GM21390 (cell line): ENCODE measurements around the gene ADD1.
"Not testable (repeated sequence)": the region's sequence is repeated elsewhere in the genome, so short reads cannot be mapped to it uniquely, and the experiment has no call there.

Experiments
- ATAC-seq: cut with Tn5 transposase; IDR thresholded peaks from one replicate; pipeline ENCODE4 v1.9.1; 2021; ENCODE audit not compliant: unreplicated experiment

Gene ADD1

DNA sequence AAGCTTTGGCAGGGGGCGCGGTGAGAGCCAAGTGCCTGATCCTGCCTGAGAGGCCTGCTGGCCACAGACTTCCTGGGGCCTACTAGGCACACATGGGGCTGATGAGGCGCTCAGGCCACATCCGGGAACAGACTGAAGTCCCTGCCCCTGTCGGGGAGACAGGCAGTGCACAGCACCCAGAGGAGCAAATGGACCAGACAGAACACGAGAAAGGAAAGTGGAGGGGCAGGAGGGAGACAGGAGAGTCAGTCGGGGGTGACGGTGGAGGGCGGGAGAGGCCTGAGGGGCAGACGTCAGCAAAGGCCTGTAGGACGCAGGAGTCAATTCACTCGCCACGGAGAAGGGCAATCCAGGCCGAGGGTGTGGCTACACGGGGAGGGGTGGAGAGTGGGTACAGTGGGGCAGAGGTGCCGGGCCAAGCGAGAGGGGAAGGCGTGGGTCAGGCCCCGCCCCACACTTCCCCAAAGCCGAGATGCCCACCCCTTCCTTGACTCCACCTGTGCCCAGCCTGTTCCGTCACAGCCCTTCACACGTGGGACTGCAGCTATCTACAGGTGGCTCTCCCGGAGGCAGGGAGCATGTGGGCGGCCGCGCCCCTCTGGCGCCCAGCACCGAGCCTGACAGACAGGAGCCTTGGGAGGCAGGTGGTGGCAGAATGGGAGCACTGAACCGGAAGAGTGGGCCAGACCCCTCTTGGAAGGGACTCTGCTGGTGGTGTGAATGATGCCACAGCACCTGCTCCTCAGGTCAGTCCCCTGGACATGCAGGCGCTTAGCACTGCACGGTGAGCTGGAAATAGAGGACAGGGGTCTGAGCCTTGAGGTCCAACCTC, 99.1 kb downstream of the ADD1 start:
- no peak for ATAC-seq

DNA sequence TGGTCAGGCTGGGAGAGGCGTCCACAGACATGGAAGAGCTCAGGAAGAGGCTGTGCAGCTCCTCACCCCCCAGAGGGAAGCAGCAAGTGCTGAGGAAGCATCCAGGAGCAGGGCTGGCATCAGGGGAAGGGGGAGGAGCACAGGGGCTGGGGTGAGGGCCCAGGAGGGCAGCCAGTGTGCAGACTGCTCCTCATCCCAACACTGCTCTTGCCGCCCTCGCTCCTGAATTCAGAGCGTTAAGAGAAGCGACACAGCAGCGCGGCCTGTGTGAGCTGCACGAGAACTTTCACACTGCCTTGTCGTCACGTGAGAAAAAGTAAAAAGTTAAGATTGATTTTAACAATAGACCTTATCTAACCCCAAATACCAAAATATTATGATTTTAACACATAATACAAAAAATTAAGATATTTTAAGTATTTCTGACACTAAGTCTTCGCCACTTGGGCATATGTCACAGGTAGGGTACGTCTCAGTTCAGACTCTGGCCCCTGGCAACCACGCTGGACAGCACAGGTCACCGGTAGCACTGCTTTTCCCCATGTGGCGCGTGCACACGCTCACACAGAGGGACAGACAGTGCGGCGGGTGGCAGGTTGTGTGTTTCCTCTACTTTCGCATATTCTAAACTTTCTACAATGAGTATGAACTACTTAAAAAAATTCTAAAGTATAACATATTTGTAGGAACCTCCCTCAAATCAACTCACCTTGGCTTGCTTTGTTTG, 99.9 kb downstream of the ADD1 start:
- ATAC-seq = no peak

GRCh38 chr4:2944091-2944482, 100.4 kb downstream of the ADD1 start:
- ATAC-seq = no peak

DNA sequence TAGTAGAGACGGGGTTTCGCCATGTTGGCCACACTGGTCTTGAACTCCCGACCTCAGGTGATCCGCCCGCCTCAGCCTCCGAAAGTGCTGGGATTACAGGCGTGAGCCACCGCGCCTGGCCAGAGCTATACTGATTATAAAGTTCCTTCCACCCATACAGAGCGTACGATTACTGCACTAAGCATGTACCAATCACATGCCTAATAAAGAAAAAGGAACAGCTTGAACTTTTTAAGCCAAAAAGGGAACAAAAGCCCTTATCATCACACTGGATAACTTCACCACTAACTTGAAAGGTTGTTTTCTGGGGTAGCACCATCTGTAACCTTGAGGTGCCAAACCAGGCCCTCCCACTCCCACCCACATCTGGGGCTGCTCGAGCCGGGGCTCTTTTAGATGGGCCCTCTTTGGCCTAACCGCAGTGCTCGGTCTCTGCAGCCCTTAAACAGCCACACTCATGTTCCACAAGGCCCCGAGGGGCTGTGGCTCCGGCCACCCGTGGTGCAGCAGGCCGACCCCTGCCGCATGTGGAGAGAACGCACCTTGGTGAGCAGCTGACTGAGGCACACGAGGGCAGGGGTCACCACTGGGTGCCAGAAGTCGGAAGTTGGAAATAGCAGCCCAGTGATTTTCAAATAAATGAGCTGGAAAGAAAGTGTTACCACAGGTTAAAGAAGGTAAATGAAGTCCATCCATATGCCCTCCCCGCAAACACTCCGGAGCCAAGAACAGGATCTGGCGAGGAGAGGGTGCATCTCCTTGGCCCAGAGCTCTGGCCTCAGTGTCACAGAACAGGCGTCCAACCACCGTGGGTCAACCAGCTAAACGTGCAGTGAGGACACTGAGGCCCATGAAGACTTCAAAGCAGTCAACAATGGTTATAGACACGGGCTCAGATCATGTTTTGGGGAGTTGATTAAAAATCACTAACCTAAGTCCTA, 101.2 kb downstream of the ADD1 start:
- ATAC-seq = no peak

GRCh38 chr4:2945619-2946604, 102.3 kb downstream of the ADD1 start:
- not testable (repeated sequence) for ATAC-seq

DNA sequence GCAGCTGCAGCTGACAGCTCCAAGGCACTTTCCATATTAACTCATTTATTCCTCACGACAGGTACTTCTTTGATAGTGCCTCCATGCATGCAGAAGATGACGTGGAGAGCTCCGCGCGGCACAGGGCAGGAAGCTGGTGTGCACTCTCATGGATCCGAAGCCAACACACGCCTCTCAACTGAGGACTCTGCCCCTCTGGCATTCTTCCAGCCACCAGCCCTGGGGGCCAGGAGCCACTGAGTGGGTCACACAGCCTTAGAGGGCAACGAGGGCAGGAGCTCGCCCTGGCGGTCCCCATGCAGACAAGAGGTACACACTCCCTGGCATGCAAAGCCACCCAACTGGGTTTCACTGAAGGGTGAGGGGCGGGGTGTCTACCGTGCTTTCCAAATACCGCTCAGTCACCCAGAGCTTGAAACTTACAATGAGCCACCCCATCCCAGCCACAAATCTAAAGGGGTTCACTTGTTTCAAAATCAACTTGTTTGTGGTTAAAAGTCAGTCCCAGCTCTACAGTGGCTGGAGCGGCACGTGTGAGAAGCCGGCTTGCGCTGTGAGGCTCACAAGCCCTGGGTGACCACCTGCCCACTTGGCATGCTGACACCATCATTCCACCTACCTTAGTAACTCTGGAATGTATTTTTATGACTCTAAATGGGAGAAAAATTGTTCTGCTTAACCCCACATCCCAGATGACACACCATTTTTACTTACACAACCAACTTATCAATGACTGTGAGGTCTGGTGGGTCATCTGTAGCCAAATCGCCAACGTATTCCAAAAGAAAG, 103.4 kb downstream of the ADD1 start:
- ATAC-seq = no peak

DNA sequence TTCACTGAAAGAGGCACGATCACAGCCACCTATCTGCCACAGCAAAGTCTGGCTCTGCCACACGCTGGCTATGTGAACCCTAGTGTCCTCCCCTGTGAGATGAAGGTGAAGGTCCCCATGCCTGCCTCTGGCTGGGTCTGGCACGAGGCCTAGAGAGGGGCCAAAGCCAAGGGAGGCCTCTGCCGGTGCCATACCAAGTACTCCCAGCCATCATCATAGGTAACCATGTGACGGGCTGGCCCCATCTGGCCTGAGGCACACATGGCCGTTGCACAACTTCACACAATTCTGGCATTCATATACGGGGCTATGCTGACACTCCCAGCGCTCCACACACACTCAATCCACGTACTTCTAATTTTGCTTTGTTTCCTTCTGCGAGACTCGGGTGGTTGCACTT, 104.3 kb downstream of the ADD1 start:
- no peak for ATAC-seq

DNA sequence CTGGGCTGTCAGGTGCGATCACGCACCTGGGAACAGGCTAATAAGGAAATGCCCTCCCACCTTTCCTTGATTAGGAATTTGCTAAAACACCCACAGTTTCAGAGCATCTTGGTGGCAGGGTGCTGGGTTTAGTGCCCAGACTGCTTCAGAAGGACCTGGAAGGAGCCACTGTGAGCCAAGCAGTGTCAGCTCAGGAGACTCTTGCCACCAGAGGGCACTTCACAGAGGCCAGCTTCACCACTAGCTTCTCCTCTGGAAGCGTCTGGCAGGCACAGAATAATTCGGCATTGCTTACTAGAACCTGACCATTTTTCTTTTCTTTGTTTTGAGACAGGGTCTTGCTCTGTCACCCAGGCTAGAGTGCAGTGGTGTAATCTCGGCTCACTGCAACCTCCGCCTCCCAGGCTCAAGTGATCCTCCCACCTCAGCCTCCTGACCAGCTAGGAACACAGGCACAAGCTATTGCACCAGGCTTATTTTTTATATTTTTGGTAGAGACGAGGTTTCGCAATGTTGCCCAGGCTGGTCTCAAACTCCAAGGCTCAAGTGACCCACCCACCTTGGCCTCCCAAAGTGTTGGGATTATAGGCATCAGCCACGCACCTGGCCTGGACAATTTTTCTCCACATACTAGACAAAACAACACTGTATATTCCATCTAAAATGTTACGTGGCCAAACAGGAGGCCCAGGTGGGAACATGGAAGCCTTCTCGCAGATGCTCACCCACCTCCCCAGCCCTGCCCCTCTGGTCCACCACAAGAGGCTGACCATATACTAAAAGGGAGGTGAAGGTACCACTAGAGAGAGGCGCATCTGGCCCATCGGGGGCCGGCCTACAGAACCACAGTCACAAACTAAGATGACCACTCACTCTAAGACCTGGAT, 105.5 kb downstream of the ADD1 start:
- no peak for ATAC-seq

- no peak for ATAC-seq
Observed at GRCh38 chr4:2949782-2950125, 106.1 kb downstream of the ADD1 start.

DNA sequence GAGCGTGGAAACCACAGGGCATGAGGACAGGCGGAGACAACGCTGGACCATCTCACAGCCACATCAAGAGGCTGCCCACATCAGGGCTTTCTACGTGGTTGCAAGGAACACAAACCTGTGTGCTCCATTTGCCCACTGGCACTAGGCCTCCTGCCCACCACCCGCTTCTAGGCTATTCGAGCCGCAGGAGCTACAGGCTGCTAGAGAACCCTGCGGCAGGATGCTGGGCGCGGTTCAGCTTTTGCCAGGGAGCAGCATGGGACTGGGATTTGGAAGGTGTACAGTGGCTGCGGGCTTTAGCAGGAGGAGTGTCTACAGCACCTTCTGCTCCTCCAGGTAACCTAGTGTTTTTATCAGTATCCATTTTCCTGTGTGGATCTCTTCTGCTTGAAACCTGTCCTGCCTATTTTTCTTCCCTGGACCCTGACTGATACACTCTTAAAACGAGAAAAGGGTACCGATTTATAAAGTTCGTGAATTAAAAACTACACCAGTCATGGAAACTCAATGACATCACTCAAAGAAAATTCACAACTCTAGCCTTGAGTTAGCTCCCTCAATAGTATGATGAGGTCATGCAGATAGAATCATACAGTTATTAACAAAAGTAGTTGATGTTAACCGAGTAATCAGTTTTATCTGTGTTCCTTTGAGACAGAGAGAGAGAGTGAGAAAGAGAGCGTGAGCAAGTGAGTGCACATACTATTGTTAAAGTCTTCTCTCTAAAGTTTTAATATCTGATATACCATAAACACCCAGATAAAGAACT, 106.8 kb downstream of the ADD1 start:
- no peak for ATAC-seq

DNA sequence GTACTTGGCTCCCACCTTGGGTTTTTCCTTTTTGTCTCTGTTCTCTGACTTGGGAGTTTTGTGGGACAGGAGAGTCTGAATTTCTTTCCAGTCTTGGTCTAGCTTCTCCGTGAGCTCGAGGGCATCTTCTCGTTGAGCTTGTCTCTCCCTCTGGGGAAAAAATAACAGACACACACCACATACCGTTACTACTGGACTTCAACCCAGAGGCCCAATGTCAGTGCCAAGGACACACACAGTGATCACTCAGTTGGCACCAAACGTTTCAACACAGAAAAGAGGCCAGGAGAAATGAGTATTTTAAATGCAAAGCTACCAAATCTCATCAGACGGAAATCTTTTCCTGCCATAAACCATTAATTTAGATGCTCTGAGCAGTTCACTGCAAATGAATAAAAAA, 109.9 kb downstream of the ADD1 start:
- no peak for ATAC-seq

- no peak for ATAC-seq
Observed at GRCh38 chr4:2954358-2955185, 110.9 kb downstream of the ADD1 start.

- not testable (repeated sequence) for ATAC-seq
Observed at GRCh38 chr4:2955186-2956044, 111.8 kb downstream of the ADD1 start.

DNA sequence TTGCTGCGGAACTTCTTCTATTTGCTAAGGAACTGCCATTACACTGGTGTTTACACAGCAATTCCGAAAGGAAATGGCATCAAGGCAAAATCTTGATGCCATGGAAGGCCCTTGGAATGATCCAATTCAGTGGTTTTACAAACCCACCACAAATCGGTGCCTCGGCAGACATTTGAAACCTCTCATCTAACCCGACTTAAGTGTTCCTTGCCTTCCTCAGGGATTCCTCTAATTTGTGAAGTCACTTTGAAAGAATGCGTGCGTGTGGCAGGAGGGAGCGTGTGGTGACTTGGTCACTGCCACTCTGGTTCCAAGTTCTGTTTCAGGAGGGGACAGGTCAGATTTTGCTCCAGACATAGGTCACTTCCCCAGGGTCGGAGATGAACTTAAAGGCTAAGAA, 114.8 kb downstream of the ADD1 start:
- no peak for ATAC-seq

- ATAC-seq = not testable (repeated sequence)
Observed at GRCh38 chr4:2960450-2960849, 116.8 kb downstream of the ADD1 start.

DNA sequence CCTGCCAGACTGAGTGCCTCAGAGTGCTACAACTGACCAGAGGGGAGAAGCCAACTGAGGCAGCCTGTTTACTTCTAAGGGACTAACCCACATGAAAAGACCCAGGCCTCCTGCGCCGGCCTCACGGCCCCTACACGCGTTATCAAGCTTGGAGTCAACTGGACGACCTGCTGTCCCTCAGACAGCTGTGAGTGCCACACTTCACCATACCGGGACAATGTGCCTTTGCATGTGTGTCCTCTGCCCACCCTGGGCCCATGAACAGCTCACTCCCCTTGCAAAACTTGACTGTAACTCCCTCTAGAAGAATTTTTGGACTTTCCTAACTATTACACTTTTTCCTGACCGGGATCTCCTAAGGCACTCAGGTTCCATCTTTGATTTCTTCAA, 117.8 kb downstream of the ADD1 start:
- no peak for ATAC-seq
